Measurements from ENCODE around the gene CCDC174.

The CCDC174 gene

DNA sequence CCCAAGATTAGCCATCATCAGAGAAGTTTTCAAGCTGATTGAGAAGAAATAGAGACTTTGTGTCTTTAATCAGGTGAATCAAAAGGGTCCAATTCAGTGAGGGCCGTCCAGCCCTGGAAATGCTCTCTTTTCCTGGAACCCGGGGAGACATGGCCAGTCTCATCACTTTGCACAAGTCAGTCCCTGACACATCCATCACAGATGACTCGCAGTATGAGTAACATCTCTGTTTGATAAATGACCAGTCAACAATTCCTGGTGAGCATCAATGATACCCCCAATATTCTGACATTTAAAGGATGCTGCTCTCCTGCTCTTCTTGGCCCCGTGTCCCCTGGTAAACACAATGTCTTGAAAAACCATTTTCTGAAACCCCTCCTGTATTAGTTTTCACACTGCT lies 50.1 kb downstream of the CCDC174 start:
- no peak for DNase-seq (ENCODE audit: low read depth in 2 of 2)

DNA sequence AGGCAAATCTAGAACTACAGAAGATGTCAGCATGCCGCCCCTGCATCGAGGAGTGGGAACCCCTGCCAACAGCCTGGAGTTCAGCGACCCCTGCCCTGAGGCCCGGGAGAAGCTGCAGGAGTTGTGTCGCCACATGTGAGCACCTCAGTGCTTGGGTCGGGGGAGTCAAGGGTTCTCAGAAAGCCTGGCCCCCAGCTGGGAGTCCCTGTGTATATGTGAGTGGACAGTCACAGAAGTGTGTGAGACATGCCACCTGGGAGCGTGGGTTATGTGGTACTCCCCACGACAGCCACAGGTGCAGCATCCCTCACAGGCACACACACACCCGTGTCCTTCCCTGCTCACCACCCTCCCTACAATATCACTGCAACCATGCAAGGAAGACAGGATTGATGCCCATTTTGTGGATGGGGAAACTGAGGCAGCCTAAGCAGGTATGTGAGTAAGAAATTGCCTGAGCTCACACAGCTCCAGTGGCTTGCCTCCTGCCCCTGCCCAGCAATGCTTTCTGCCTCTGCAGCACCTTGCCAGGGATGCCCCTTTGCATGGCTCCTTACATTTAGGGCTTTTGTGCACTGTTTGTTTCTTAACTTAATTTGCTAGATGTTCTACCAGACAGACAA lies 51.7 kb downstream of the CCDC174 start:
- DNase-seq (ENCODE audit: low read depth in 2 of 2), result no peak

DNA sequence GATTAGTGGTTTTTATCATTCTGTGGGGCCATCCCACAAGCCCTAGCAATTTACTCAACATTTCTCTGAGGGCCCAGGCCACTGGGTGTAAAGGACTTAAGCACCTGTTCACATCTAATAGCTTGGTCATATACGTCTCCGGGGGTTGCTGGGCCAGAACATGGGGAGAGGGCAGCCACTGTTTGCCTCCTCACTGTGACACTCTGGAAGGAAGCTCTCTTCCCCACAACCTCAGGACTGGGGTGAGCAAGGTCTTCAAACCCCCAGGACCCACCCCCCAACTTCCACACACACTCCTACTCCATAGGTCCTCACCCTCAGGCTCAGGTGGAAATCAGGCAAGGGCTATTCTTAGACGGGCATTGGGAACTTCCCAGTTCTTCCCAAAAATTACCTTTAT lies 52.2 kb downstream of the CCDC174 start:
- DNase-seq (ENCODE audit: low read depth in 2 of 2), result no peak

DNA sequence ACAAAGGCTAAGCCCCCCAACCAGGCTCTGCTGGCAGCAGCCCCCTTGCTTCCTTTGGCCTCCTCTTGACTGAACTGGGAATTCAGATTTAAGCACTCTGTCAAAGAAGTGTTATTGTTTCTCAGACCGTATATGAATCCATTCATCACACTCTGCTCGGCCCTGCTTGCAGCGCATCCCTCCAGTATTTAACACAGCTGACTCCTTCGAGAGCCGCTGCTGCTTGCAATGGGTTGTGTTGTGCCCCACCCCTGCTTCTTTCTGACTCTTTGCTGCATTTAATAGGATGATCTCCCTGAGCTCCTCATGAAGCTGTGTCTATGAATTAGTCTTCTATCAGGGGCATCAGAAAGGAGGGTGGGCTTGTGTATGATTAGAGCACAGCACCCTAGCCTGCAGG lies 54.5 kb downstream of the CCDC174 start:
- DNase-seq (ENCODE audit: low read depth in 2 of 2), result no peak

DNA sequence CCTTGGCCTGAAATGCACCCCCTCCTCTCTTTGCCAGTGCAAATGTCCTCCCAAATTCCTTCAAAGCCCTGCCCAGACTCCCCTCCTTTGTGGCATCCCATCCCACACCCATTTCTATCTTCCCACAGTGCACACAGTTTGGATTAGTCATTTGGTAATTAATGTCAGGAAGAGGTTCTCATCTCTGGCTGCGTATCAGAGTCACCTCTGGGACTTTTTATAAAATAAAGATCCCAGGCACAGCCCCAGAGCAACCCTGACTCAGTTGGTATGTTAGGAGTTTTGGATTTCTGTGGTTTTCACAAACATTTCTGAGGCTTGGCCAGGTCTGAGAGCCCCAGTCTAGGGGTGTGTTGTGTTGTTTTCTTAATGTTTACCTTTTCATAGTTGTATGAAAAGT lies 65.0 kb downstream of the CCDC174 start:
- DNase-seq (ENCODE audit: low read depth in 2 of 2), result no peak

DNA sequence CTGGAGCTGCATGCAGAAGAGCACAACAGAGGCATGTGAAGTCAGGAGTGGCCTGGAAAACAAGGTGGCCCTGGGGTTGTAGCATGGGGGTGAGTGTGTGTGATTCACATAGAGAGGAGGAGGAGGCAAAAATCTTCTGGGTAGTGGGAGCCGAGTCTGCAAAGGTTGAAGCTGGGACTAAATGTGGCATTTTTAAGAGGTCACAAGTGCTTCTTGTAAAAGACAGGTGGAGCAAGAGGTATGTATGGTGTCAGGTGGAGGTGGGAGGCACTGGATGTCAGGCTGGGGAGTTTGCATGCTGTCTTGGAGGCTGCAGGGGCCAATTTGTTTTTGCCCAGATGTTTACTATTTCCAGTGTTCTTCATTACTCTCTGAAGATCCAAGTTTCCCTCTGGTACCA lies 65.7 kb downstream of the CCDC174 start:
- no peak for DNase-seq (ENCODE audit: low read depth in 2 of 2)

DNA sequence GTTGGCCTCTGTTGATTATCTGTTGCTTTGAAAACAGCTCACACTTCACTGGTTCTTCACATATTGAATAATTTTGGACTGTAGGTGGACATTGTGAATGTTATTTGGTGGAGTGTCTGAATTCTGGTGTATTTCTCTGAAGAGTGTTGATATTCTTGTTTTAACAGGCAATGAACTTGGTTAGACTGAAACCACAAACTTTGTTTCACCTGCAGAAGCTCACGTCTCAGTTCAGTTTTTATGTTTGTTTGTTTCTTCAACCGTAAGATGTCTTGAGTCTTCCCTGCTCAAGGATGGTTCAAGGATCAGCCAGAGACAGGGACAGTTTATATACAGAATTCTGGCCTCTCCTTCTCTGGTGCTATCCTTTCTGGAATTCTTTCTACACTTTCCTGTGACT lies 67.0 kb downstream of the CCDC174 start:
- DNase-seq (ENCODE audit: low read depth in 2 of 2), result no peak

DNA sequence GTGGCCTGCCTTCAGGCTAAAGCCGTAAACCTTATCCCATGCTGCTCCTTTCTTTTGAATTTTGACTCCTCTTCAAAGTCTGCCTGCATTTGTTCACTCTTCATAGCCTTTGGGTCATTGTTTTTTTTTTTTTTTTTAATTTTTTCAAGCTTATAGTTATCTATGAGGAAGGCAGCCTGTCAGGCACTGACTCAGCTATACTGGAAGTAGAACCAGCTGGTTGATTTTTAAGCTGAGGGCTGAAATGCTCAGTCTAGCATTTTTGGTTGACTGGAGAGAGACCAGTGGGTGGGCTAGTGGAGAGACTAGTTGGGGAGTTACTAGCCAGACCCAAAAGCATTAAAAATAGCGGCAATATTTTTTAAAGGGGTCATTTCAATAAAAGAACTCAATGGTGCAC lies 67.4 kb downstream of the CCDC174 start:
- DNase-seq (ENCODE audit: low read depth in 2 of 2), result no peak

DNA sequence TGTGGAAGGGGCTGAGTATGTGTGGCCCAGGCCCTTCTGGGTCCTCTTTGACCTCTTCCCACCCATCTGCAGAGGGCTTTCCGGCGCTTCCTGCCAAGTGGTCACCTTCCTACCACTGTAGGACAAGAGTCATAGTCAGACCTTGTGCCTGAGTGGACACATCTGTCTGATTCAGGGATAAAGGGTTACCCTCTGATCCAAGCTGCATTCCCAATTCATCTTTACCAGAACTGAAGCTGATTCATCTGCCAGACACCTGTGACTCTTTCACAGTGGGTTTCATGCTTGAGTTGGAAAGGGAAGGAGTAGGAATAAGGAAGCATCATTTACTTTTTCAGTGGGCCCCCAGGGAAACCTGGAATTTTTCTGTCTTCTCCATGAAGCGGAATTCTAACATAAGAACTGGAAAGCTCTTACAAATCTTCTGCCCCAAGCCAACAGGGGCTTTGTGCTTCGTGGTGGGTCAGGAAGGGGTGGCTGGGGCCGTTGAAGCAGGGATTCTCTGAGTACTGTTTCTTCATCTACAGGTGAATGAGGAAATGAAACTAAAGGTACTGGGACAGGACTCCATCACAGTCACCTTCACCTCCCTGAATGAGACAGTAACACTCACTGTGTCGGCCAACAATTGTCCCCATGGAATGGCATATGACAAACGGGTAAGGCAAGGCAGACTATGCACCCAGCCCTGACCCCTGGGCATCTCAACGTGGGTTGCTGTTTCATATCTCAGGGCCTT lies 69.7 kb downstream of the CCDC174 start:
- DNase-seq (ENCODE audit: low read depth in 2 of 2), result no peak

Data from activated CD4-positive, alpha-beta T cell treated with anti-CD3 and anti-CD28 coated beads for 24 hours (primary cell).